ENCODE results near the gene CAPZB.

The CAPZB gene

GRCh38 chr1:19382222-19382621, 103.1 kb downstream of the CAPZB start:
- TF ChIP-seq TOX (CRISPR knock-in tag; IDR thresholded peaks at IDR 0.05; ENCODE audit: borderline replicate concordance): no peak
- no peak for TF ChIP-seq ZNF565 (CRISPR knock-in tag; conservative IDR thresholded peaks at IDR 0.05; ENCODE audit: low read depth)
- TF ChIP-seq PATZ1 (CRISPR knock-in tag; IDR thresholded peaks at IDR 0.05; ENCODE audit: borderline replicate concordance): no peak
- TF ChIP-seq ESRRG (CRISPR knock-in tag; IDR thresholded peaks at IDR 0.05): no peak
- TF ChIP-seq ZNF8 (CRISPR knock-in tag; IDR thresholded peaks at IDR 0.05): no peak
- no peak for TF ChIP-seq CSRNP3 (CRISPR knock-in tag; IDR thresholded peaks at IDR 0.05)
- TF ChIP-seq SNAI2 (CRISPR knock-in tag; IDR thresholded peaks at IDR 0.05): no peak
- ATAC-seq: no peak

GRCh38 chr1:19381261-19381660, 104.1 kb downstream of the CAPZB start:
- ATAC-seq: no peak
- TF ChIP-seq ZNF8 (CRISPR knock-in tag; IDR thresholded peaks at IDR 0.05) (no peak), ZFP30 (CRISPR knock-in tag; IDR thresholded peaks at IDR 0.05) (no peak), RARB (CRISPR knock-in tag; IDR thresholded peaks at IDR 0.05) (no peak), PATZ1 (CRISPR knock-in tag; IDR thresholded peaks at IDR 0.05; ENCODE audit: borderline replicate concordance) (no peak)

- ATAC-seq: no peak
- TF ChIP-seq TCF4 (CRISPR knock-in tag; IDR thresholded peaks at IDR 0.05; ENCODE audit: borderline replicate concordance): no peak
- no peak for TF ChIP-seq GLIS3 (CRISPR knock-in tag; IDR thresholded peaks at IDR 0.05)
- TF ChIP-seq PPARA (CRISPR knock-in tag; IDR thresholded peaks at IDR 0.05; ENCODE audit: borderline replicate concordance): no peak
- TF ChIP-seq CREB5 (CRISPR knock-in tag; IDR thresholded peaks at IDR 0.05; ENCODE audit: low read depth): no peak
- TF ChIP-seq CSRNP3 (CRISPR knock-in tag; IDR thresholded peaks at IDR 0.05): no peak
- no peak for TF ChIP-seq SNAI2 (CRISPR knock-in tag; IDR thresholded peaks at IDR 0.05)
- no peak for TF ChIP-seq POU6F1 (CRISPR knock-in tag; IDR thresholded peaks at IDR 0.05; ENCODE audit: borderline replicate concordance, low read depth)
- no peak for TF ChIP-seq PATZ1 (CRISPR knock-in tag; IDR thresholded peaks at IDR 0.05; ENCODE audit: borderline replicate concordance)
- no peak for TF ChIP-seq OSR1 (CRISPR knock-in tag; IDR thresholded peaks at IDR 0.05)
- no peak for TF ChIP-seq ZC3H10 (CRISPR knock-in tag; IDR thresholded peaks at IDR 0.05)
- TF ChIP-seq CSDC2 (CRISPR knock-in tag; IDR thresholded peaks at IDR 0.05): no peak
- TF ChIP-seq TOX (CRISPR knock-in tag; IDR thresholded peaks at IDR 0.05; ENCODE audit: borderline replicate concordance): no peak
- TF ChIP-seq ZNF565 (CRISPR knock-in tag; conservative IDR thresholded peaks at IDR 0.05; ENCODE audit: low read depth): no peak
- no peak for TF ChIP-seq ESRRG (CRISPR knock-in tag; IDR thresholded peaks at IDR 0.05)
- TF ChIP-seq BACH2 (CRISPR knock-in tag; IDR thresholded peaks at IDR 0.05; ENCODE audit: borderline replicate concordance): no peak
- TF ChIP-seq ZNF8 (CRISPR knock-in tag; IDR thresholded peaks at IDR 0.05): no peak
- TF ChIP-seq RARB (CRISPR knock-in tag; IDR thresholded peaks at IDR 0.05): no peak
- TF ChIP-seq ZFP30 (CRISPR knock-in tag; IDR thresholded peaks at IDR 0.05): no peak
- no peak for TF ChIP-seq ARNTL (CRISPR knock-in tag; IDR thresholded peaks at IDR 0.05; ENCODE audit: borderline replicate concordance, low read depth)
Observed at GRCh38 chr1:19377812-19378718, 107.3 kb downstream of the CAPZB start.

Measured in SK-N-SH treated with all-trans-retinoic acid at 6 μM for 48 hours (cell line).